Measurements from ENCODE around the gene MBTPS2. TPM values are rescaled to one million over a fixed set of nuclear protein-coding genes. Genes with fewer than 3 reads are reported as not detected.
A peak's percentile ranks its signal among the peaks of the same experiment; 100 is the strongest.
"Not testable (repeated sequence)": the region's sequence is repeated elsewhere in the genome, so short reads cannot be mapped to it uniquely, and the experiment has no call there.

MBTPS2 gene
- total RNA-seq, 1 donor from 2014 or later = 9.8 TPM

DNA sequence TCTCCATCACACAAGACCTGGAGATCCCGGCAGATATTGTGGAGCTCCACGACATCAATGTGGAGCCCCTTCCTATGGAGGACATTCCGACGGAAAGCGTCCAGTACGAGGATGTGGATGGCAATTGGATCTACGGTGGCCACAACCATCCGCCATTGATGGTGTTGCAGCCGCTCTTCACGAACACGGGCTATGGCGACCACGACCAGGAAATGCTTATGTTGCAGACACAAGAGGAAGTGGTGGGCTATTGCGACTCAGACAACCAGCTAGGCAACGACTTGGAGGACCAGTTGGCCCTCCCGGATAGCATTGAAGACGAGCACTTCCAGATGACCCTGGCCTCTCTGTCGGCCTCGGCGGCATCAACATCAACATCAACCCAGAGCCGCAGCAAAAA is 17.1 kb downstream of the MBTPS2 start:
- DNase-seq (ENCODE audit: low read depth) = no peak

DNA sequence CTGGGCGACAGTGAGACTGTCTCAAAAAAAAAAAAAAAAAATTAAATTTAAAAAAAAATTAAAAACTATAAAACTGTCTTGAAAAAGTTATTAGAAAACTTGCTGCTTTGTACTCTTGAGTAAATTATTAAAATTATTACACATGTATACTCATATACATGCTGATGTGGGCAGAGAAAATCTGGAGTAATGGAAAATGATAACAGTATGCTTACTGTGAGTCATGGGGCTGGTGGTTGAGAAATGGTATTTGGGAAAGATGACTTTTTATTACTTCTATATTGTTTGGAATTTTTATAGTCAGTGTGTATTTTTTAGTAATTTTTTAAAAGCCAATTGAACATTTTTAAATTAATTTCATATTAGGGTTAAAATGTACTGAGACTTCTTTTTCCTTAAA is 23.8 kb downstream of the MBTPS2 start:
- DNase-seq (ENCODE audit: low read depth) = no peak

DNA sequence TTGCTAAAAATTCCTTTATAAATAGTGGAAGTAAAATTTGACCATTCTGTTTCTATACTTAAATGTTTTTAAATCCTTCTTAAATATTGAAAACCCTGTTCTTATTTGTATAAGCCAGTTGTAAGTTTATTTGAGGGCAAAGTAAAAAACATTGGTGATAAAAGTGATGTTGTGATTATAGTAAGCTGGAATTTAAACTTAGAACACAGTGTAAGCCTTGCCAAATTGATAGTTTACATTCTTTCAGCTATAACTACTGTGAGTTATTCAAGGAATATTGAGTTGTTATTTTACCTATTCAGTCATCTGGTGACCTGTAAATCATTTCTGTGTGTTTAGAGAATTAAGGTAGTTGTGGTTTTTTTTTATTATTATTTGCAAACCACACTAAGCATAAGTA is 26.0 kb downstream of the MBTPS2 start:
- no peak for DNase-seq (ENCODE audit: low read depth)

DNA sequence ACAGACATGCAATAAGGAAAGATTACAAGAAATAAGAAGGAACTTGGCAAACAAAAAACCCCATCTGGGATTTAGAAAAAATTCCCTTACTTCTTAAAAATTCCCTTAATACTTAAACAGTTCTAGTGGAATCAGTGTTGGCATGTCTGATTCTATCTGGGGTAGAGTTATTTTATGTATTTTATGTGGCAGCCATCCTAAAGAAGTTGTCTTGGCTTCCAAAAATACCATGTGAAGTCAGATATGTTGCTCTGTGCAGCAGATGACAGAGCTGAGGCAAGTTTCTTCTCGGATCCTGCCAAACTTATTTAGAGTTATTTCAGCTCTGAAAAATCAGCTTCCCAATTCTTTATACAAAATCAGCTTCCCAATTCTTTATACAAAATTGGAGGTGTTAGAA is 31.1 kb downstream of the MBTPS2 start:
- peak; percentile 17 for DNase-seq (ENCODE audit: low read depth)

DNA sequence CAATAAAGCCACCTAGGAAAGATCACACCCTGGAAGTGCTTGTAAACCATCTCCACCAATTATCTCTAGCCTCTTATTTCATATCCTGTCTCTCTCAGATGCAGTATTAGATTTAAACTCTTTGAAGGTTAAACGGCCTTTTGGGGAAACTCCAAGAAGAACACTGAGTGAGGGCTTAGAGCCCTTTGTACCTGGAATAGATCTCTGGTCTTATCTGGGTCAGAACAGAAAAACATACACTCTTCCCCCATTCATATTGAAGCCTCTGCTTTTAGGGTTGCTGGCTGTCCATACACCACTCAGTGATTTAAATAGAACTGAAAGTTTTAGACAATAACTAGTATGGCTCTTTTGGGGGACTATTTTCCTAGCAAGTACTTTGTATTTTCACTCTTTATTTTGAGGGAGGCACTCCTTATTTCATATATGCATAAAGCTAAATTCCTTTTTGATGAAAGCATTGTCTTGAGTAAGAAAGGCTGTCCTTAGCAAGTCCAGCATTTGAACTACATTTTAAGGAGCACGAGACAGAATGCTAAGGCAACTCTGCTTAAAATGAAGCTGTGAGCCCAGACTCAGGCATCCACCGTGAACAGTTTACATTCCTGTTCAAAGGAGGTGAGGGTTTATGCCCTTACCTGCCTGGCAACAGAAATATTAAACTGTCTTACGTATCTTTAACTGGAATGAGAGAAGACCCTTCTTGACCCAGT is 33.8 kb downstream of the MBTPS2 start:
- no peak for DNase-seq (ENCODE audit: low read depth)

DNA sequence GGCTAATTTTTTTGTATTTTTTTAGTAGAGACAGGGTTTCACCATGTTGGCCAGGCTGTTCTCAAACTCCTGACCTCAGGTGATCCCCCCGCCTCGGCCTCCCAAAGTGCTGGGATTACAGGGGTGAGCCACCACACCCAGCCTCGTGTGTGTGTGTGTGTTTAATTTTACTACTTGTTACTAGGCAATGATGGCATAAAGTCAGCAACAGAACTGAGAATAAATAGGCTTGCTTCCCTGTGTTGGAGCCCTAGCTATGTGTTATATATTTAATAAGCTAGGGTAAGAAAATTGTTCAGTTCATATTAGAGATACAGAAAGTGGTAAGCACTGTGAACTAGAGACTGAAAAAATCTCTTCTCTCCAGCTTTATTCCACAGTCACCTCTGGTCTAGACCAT is 34.8 kb downstream of the MBTPS2 start:
- not testable (repeated sequence) for DNase-seq (ENCODE audit: low read depth)

DNA sequence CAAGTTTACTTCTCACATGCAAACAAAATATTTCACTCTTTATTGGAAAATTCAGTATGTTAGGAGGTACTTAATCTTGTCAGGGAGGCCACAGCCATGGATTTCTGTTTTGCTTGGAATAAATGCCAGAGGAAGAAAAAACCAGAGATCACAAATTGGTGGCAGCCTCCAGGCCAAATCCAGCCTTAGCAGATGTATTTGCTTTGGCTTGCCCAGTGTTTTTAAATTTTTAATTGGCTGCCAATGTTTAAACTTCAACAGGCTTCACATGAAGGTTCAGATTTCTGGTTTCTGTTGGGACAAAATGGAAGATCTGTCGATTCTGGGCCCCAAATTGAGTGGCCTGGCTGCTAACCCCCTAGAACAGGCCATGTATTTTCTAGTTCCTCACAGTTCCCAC is 35.6 kb downstream of the MBTPS2 start:
- DNase-seq (ENCODE audit: low read depth) = no peak

DNA sequence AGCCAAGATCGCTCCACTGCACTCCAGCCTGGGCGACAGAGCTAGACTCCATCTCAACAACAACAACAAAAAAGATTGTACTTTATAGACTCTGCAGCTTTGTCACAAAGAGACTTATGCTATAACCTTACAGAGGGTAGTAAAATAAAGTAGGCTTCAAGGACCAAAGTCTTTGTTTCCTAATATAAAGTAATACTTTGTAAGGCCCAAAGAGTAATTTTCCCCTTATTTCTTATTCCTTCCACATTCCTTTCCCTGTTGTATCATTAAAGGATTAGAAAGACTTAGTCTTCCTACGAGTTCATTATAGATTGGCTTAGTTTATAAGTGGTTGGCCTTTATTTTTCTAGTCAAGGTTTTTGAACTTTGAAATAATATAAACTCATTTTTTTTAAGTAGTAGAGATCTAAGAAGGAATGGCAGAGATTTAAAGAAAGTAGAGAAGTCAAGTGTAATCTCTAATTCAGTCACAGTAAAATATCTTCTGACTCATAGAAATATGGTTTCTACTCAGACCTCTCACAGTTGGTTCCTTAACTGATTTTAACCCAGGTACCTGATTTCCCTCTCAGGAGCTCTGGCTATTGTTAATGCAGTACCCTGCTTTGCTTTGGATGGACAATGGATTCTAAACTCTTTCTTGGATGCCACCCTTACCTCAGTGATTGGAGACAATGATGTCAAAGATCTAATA is 42.6 kb downstream of the MBTPS2 start:
- no peak for DNase-seq (ENCODE audit: low read depth)

DNA sequence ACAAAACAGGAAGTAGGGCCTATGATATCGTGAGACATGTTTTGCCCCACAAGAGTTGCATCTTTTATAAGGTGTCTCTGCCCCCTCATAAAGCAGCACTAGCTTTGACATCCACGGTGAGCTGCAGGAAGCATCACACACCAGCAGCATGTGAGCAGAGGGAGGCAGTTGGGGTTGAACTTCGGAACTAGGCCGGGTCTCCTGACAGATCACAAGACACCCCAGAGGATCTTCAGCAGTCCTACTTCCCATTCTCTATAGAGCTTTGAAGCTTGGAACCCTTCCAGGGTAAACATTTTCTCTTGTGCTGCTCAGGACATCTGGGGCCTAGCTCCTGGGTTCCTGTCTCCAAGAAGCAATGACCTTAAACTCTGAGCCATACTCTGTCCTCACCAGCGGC is 43.8 kb downstream of the MBTPS2 start:
- DNase-seq (ENCODE audit: low read depth) = no peak

DNA sequence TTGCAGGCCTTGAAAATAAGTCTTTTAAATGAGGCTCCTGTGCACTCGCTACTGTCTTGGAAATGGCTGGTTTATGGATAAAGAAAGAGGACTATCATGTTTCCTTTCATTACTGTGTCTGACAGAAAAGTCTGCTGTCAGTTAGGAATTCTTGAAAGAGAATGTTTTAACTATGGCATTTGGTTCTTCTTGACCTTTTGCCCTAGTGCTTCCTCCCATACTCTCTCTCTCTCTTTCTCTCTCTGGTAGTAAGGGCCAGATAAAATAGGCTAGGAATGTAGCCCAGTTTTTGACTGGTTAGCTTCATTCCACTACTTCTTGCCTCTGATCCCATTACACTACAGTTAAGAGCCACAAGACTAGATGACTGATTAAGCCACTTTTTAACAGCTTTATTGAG is 46.2 kb downstream of the MBTPS2 start:
- peak; percentile 35 for DNase-seq (ENCODE audit: low read depth)

DNA sequence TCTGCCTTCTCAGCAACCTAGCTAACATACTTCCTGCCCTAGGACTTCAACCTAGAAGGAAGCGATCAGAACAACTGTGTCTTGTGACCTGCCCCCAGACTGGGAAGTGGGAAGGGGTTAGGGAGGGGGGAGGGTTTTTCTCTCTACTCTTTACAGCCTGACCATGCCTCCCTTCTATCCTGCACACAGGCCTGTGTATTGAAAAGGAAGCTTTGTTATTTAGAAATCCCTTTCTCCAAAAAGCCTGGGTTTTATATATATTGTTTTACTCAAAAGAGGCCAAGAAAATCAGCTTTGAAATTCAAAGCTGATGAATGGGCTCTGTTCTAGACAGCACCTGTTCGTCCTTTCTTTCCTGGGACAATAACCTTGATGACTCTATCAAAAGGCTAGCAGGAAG is 65.9 kb downstream of the MBTPS2 start:
- DNase-seq (ENCODE audit: low read depth) = no peak

DNA sequence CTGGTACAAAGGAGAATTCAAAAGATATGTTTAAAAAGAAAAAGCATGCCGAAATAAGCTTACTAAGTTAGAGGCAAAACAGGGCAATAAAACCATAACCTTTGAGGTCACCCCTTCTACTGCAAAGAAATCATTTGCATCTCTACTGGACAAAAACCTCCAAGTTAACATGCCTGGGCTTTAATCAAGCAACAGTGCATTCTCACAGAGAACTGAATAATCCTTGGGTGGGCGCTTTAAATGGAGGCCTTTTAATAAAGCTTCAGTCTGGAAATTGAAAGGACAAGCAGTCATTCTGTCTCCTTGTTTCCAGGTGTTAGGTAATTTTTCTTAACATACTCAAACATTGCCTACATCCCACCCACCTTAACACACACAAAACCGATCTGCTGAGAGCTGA is 66.5 kb downstream of the MBTPS2 start:
- no peak for DNase-seq (ENCODE audit: low read depth)

DNA sequence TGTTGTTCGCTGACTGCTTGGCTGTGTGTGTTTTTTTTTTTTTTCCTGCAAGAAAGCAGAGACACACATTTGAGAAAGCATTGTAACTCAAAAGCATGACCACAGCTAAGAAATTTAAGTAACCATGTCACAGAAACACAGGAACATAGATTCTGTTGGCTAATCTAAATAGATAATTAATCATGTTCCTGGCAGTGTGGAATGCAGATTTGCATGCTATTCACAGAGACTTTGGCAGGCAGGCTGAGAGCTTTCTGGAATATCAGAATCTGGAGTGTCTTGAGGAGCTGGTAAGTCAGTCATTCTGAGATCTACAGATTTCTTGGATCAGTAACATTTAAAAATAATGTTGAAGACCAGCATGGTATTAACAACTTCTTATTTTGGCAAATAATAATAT is 67.8 kb downstream of the MBTPS2 start:
- no peak for DNase-seq (ENCODE audit: low read depth)

DNA sequence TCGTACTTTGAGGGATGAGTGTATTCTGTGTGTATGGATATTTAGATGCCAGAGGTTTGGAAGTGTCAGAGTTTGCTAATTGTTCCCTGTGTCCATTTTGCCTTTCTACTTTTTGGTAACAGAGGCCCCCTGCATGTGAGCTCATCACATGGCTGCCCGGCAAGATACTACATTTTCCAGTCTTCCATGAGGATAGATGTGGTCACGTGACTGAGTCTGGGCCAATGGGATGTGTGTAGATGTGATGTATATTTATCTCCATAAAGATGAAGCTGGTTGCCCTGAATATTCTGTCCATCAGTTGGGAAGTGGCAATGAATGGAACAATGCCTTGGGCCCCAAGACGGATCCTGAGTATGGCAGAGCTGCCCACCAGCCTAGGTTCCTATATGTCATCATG is 72.1 kb downstream of the MBTPS2 start:
- DNase-seq (ENCODE audit: low read depth) = no peak

DNA sequence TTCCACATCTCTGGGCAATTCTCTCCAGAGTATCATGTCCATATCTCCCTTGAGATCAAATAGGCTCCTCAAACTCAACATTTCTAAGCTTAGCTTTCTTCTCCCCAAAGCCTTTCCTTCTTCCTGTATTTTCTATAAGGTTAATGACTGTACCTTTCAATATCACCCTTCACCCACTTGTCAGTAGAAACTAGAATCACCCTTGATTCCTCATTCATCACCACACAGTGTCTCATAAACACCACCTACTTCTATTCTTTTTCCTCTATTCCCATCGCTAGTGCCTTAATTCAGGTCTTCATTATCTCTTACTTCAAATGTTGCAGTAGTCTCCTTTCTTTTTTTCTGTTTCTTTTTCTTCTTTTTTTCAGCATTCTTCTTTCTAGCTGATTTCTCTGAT is 72.8 kb downstream of the MBTPS2 start:
- DNase-seq (ENCODE audit: low read depth) = no peak

DNA sequence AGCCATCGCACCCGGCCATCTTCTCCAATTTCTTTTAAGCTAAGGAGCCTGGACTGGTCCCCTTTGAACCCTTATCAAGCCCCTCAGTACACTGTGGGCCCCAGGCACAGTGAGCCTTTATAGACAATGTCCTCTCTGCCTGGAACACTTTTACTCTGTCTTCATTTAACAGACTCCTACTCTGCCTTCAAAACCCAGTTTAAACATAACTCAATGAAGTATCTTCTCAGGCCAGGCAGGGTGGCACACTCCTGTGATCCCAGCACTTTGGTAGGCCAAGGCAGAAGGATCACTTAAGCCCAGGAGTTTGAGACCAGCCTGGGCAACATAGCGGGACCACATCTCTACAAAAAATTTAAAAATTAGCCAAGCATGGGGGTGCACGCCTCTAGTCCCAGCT is 73.6 kb downstream of the MBTPS2 start:
- no peak for DNase-seq (ENCODE audit: low read depth)

DNA sequence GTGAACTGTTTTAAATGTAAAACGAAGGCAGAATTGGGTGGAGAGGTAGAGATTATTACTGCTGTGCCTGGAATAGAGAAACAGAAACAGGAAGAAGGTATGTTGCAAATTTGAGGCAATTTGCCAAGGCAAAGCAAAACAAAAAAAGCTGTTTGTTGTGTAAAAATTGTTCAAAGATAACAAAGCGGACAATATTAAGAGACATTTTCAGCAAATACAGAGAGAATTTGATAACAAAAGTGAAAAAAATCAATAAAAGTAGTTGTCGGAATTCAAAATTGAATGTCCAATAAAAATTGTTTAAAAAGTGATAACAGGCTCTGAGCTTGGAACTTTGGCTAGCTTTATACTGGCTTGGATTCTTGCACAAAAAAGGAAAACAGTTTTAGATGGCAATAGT is 86.7 kb downstream of the MBTPS2 start:
- peak; percentile 17 for DNase-seq (ENCODE audit: low read depth)

DNA sequence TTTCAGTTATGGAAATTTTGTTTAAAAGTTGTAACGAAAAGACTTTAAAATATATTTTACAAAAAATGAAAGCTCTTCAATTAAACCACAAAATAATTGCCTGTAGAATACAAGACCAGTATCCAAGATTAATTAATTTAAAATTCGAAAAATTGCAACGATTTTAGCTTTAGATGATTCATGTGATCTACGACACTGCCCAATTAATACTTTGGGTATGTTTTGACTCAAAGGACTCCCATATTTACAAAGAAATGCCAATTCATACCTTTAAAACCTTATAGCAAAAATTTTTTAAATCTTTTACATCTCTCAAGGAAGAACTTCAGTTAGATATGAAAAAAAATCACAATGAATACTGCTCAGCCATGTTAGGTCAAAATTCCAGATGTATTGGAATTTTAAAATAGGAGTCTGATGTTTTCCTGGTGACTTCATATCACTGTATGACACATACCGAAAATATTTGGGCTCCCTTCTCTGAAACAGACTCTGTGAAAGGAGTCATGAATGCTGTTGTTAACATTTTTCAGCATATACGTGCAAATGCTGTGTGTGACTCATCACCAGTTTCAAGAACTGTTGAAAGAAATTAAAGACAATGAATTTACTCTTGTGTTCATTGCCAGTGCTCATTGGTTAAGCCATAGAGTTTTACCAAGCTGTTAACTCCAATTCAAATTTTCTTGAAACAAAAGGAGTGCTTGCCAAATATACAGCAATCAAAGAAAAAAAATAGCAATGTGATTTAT is 87.3 kb downstream of the MBTPS2 start:
- peak; percentile 59 for DNase-seq (ENCODE audit: low read depth)

DNA sequence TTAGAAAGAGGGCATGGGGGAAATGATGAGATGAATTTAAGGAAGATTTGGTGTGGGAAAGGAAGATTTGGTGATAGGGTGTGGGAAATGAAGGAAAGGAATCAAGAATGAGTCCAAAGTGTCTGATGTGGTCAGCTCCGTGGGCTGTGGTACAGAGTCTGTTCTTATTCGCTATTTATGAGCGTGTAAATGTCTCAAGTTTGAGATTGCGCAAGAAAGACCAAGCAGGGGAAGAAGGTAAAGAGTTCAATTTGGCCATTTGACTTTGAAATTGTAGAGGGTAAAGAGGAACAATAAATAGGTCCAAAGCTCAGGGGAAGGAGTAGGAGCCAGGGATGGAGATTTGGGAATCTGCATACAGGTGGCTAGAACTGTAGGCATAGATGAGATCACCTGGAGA is 89.8 kb downstream of the MBTPS2 start:
- DNase-seq (ENCODE audit: low read depth) = no peak

DNA sequence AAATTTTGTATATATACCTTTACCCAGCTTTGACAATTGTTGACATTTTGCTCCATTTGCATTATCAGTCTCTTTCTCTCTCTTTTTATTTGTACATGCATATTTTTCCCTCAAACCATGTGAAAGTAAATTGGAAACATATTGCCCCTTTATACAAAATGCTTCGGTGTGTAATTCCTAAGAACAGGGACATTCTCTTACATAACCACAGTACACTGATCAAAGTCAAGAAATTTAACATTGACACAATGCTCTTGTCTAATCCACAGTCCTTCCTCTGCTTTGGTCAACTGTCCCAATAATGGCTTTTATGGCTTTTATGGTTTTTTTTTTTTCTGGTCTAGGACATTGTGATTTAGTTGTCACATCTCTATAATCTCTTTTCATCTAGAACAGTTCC is 91.6 kb downstream of the MBTPS2 start:
- no peak for DNase-seq (ENCODE audit: low read depth)

DNA sequence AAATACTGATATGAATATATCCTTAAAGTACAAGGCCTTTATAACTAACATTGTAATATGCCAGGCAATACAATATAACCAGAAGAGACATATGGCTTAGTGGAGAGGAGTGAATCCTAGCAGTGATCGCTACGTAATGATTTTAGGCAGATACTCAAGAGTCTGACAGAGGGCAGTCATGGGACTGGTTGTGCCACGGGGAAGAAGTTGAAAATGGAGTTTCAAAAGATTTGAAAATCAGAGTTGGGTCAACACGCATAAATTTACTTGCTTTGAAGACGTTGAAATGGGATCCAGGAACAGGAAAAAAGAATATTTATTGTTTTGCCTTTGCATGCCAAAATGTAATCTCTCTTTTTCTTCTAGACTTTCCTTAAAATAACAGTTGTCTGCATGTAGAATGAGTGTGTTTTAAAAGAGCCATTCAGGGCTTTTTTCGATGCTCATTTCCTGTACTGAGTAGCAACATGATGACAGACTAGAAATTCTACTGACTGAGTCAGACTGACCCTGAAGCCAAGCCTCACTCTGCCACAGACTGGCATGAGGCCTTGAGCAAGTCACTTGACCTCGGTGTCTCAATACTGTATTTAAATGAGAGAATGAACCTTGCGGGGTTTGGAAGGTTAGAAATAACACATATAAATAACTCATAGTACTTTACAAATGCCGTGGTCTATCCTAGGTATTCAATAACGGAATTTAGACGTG is 93.0 kb downstream of the MBTPS2 start:
- DNase-seq (ENCODE audit: low read depth) = peak; percentile 44

DNA sequence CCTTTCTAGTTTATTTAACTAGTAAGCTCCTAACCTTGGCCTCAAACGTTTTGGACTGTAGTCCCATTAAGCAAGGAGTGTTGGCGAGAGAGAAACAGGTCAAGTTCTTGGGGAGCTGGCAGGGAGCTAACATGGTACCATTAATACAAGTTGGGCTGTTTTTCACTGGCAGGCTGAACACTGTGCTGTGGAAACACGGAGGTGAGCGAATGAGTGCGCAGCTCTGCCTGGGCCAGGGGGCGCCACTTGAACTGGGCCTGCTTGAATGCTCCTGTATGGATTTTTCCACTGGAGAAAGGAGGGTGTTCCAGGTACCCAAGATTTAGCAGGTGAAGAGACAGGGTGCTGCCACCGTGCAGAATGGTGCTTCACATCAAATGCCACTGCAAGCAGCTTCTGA is 93.7 kb downstream of the MBTPS2 start:
- no peak for DNase-seq (ENCODE audit: low read depth)

Measured in myocyte (in vitro differentiated cells).